ENCODE results near the gene KRTAP4-12. TPM values are rescaled to one million over a fixed set of nuclear protein-coding genes. Genes with fewer than 3 reads are reported as not detected.
A peak's percentile ranks its signal among the peaks of the same experiment; 100 is the strongest.
"Not testable (repeated sequence)": the region's sequence is repeated elsewhere in the genome, so short reads cannot be mapped to it uniquely, and the experiment has no call there.

The KRTAP4-12 gene
- total RNA-seq, 2 donors from 2014 or later, result not detected

- not testable (repeated sequence) for DNase-seq; ATAC-seq (replicated peaks in 1 of 2); H3K27me3 Mint-ChIP-seq (ENCODE audit: low read depth); H3K9me3 Mint-ChIP-seq; H3K36me3 Mint-ChIP-seq (ENCODE audit: insufficient read depth in 2 of 2)
- H3K4me3 Mint-ChIP-seq, result peak overlapping the region; percentile 45 to 57
- H3K27ac Mint-ChIP-seq, result peak overlapping the region; percentile 83
- H3K4me1 Mint-ChIP-seq (ENCODE audit: low read depth), result peaks cover 27% of the 10 kb centered on the region
Observed at GRCh38 chr17:41119696-41120690, 4.0 kb downstream of the KRTAP4-12 start.

- peaks cover 2% of the 10 kb centered on the region in 2 donors for H3K9me3 Mint-ChIP-seq
- no peak overlapping the region for H3K27ac Mint-ChIP-seq
- H3K27me3 Mint-ChIP-seq (ENCODE audit: low read depth), result no peaks in the 10 kb centered on the region
- H3K4me3 Mint-ChIP-seq, result no peak overlapping the region
- ATAC-seq (replicated peaks in 1 of 2) (no peak), DNase-seq (no peak)
- H3K36me3 Mint-ChIP-seq (ENCODE audit: insufficient read depth in 2 of 2), result no peaks in the 10 kb centered on the region
- peaks cover 20% of the 10 kb centered on the region for H3K4me1 Mint-ChIP-seq (ENCODE audit: low read depth)
Observed at GRCh38 chr17:41118721-41119120, 5.3 kb downstream of the KRTAP4-12 start.

GRCh38 chr17:41117846-41118386 lies 6.1 kb downstream of the KRTAP4-12 start, which contains the start of gene KRTAP4-11:
Gene KRTAP4-11, minus strand, starts transcription at chr17:41118373. Its CDS starts 58 bp downstream, at chr17:41118315.
- not testable (repeated sequence) for DNase-seq; H3K36me3 Mint-ChIP-seq (ENCODE audit: insufficient read depth in 2 of 2); H3K4me3 Mint-ChIP-seq; H3K9me3 Mint-ChIP-seq; ATAC-seq (replicated peaks in 1 of 2); H3K27ac Mint-ChIP-seq; H3K27me3 Mint-ChIP-seq (ENCODE audit: low read depth)
- H3K4me1 Mint-ChIP-seq (ENCODE audit: low read depth), result peaks cover 13% of the 10 kb centered on the region

- no peak overlapping the region for H3K27ac Mint-ChIP-seq
- peaks cover 0 to 4% of the 10 kb centered on the region in 2 donors for H3K36me3 Mint-ChIP-seq (ENCODE audit: insufficient read depth in 2 of 2)
- ATAC-seq (replicated peaks in 1 of 2), result no peak
- no peaks in the 10 kb centered on the region for H3K27me3 Mint-ChIP-seq (ENCODE audit: low read depth)
- H3K9me3 Mint-ChIP-seq, result peaks cover 0 to 2% of the 10 kb centered on the region in 2 donors
- H3K4me3 Mint-ChIP-seq, result no peak overlapping the region
- peaks cover 12% of the 10 kb centered on the region for H3K4me1 Mint-ChIP-seq (ENCODE audit: low read depth)
- no peak for DNase-seq
Observed at GRCh38 chr17:41116297-41116696, 7.7 kb downstream of the KRTAP4-12 start.

GRCh38 chr17:41111151-41111885 lies 12.7 kb downstream of the KRTAP4-12 start:
- H3K4me3 Mint-ChIP-seq, result no peak overlapping the region
- DNase-seq (no peak), ATAC-seq (replicated peaks in 1 of 2) (no peak)
- H3K4me1 Mint-ChIP-seq (ENCODE audit: low read depth), result no peaks in the 10 kb centered on the region
- no peak overlapping the region for H3K27ac Mint-ChIP-seq
- H3K36me3 Mint-ChIP-seq (ENCODE audit: insufficient read depth in 2 of 2), result peaks cover 0 to 7% of the 10 kb centered on the region in 2 donors
- H3K27me3 Mint-ChIP-seq (ENCODE audit: low read depth), result peaks cover under 1% of the 10 kb centered on the region
- peaks cover 0 to 2% of the 10 kb centered on the region in 2 donors for H3K9me3 Mint-ChIP-seq

- H3K4me3 Mint-ChIP-seq, result peak overlapping the region in 1 of 2 donors; percentile 8
- H3K27ac Mint-ChIP-seq, result not testable (repeated sequence)
Observed at GRCh38 chr17:41108728-41109386, 15.1 kb downstream of the KRTAP4-12 start.

GRCh38 chr17:41107941-41108450 lies 16.0 kb downstream of the KRTAP4-12 start:
- H3K4me1 Mint-ChIP-seq (ENCODE audit: low read depth), result no peaks in the 10 kb centered on the region
- H3K4me3 Mint-ChIP-seq, result peak overlapping the region in 1 of 2 donors; percentile 8
- H3K27me3 Mint-ChIP-seq (ENCODE audit: low read depth), result peaks cover 6% of the 10 kb centered on the region
- peaks cover 0 to 6% of the 10 kb centered on the region in 2 donors for H3K36me3 Mint-ChIP-seq (ENCODE audit: insufficient read depth in 2 of 2)
- no peak for ATAC-seq (replicated peaks in 1 of 2)
- no peak for DNase-seq
- no peak overlapping the region for H3K27ac Mint-ChIP-seq
- H3K9me3 Mint-ChIP-seq, result peaks cover 0 to under 1% of the 10 kb centered on the region in 2 donors

More at GRCh38 chr17:41108728-41109386, 15.1 kb downstream of the KRTAP4-12 start:
- not testable (repeated sequence) for ATAC-seq (replicated peaks in 1 of 2); H3K27me3 Mint-ChIP-seq (ENCODE audit: low read depth); H3K9me3 Mint-ChIP-seq; H3K36me3 Mint-ChIP-seq (ENCODE audit: insufficient read depth in 2 of 2); H3K4me1 Mint-ChIP-seq (ENCODE audit: low read depth); DNase-seq

- not testable (repeated sequence) for H3K4me3 Mint-ChIP-seq; H3K4me1 Mint-ChIP-seq (ENCODE audit: low read depth); H3K27me3 Mint-ChIP-seq (ENCODE audit: low read depth); H3K9me3 Mint-ChIP-seq; DNase-seq; ATAC-seq (replicated peaks in 1 of 2); H3K27ac Mint-ChIP-seq; H3K36me3 Mint-ChIP-seq (ENCODE audit: insufficient read depth in 2 of 2)
Observed at GRCh38 chr17:41105347-41105746, 18.6 kb downstream of the KRTAP4-12 start, which contains the start of gene KRTAP4-9. Gene KRTAP4-9, plus strand, starts transcription at chr17:41105389. Its CDS starts 0 bp downstream, at chr17:41105389.

- H3K36me3 Mint-ChIP-seq (ENCODE audit: insufficient read depth in 2 of 2); H3K27ac Mint-ChIP-seq; H3K4me1 Mint-ChIP-seq (ENCODE audit: low read depth); H3K4me3 Mint-ChIP-seq; DNase-seq; H3K9me3 Mint-ChIP-seq: not testable (repeated sequence)
- ATAC-seq (replicated peaks in 1 of 2), result peak in 1 of 2 donors; percentile 38
- H3K27me3 Mint-ChIP-seq (ENCODE audit: low read depth), result peaks cover 11% of the 10 kb centered on the region
Observed at GRCh38 chr17:41104386-41105038, 19.5 kb downstream of the KRTAP4-12 start.

GRCh38 chr17:41103896-41104295 lies 20.1 kb downstream of the KRTAP4-12 start:
- no peak for DNase-seq
- Mint-ChIP-seq H3K4me3 (no peak overlapping the region), H3K9me3 (no peaks in the 10 kb centered on the region), H3K27ac (no peak overlapping the region), H3K36me3 (ENCODE audit: insufficient read depth in 2 of 2) (no peaks in the 10 kb centered on the region), H3K27me3 (ENCODE audit: low read depth) (peaks cover 11% of the 10 kb centered on the region), H3K4me1 (ENCODE audit: low read depth) (peaks cover 7% of the 10 kb centered on the region)
- no peak for ATAC-seq (replicated peaks in 1 of 2)

GRCh38 chr17:41101586-41102259 lies 22.3 kb downstream of the KRTAP4-12 start, which contains the start of gene KRTAP4-16:
Gene KRTAP4-16, minus strand, starts transcription at chr17:41102209. Its CDS starts 0 bp downstream, at chr17:41102209.
- H3K27ac Mint-ChIP-seq, result no peak within 1 kb of the TSS
- no peaks in the 10 kb centered on the region for H3K9me3 Mint-ChIP-seq
- no peak within 1 kb of the TSS for H3K4me3 Mint-ChIP-seq
- H3K4me1 Mint-ChIP-seq (ENCODE audit: low read depth), result peaks cover 7% of the 10 kb centered on the region
- H3K36me3 Mint-ChIP-seq (ENCODE audit: insufficient read depth in 2 of 2), result no peaks in the 10 kb centered on the region
- peaks cover 17% of the 10 kb centered on the region for H3K27me3 Mint-ChIP-seq (ENCODE audit: low read depth)
- no peak for DNase-seq
- ATAC-seq (replicated peaks in 1 of 2), result no peak
